Endometrial microvascular endothelial cells (primary cell): ENCODE measurements around the gene CPLX1. TPM values are rescaled to one million over a fixed set of nuclear protein-coding genes. Genes with fewer than 3 reads are reported as not detected.

Experiments used
- in situ Hi-C: cut with HindIII; loops from 2 replicates; pipeline ENCODE4 v1.10.0; 2017; ENCODE audit warnings: low sequenced_read_pairs, low pct_unique_long_range_greater_than_20kb; ENCODE audit errors: inconsistent ontology term
- total RNA-seq: library from RNA; depleted of rRNA; stranded (reverse); fragments of >200 nt; gene quantifications from one replicate; pipeline ENCODE4 v1.2.3, GENCODE V29; 2015; ENCODE audit errors: inconsistent ontology term

CPLX1 gene
- total RNA-seq, 1 donor from 2014 or later: not detected

GRCh38 chr4:835148-836002 is 9.4 kb upstream of the CPLX1 start:
- in situ Hi-C loops: no loop called here

DNA sequence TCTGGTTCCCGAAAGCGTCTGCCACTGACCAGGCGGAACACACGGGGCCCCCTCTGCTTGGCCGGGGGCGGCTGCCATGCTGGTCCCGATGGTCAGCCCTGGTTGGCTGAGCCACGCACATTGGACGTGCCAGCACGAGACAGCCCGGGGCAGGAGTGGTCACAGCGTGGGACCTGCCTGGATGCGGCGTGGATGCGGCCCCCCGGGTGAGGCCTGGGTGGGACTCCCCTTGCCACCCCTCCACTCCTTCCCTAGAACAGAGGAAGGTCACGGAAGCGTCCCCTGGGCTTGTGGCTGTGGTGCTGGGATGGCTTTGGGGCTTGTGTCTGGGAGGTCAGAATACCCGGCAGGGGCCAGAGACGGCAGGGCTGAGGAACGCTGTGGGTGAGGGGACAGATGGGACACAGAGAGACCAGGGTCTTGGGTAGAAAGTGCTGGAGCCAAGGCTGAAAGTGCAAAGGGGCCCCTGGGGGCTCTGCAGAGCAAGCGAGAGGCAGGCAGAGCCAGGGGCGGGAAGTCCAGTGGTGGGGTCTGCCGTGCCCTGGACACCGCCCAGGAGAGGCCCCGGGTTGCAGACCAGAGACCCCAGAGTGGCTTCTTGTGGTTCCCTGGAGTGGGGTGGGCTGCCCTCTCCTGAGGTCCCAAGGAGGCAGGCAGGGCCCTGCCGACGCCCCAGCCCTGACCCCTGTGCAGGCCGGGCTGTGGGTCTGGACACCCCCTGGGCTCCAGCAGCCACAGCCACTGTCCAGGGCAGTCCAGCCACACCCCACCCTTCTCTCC is 8.6 kb upstream of the CPLX1 start:
- in situ Hi-C loops: no loop called here

DNA sequence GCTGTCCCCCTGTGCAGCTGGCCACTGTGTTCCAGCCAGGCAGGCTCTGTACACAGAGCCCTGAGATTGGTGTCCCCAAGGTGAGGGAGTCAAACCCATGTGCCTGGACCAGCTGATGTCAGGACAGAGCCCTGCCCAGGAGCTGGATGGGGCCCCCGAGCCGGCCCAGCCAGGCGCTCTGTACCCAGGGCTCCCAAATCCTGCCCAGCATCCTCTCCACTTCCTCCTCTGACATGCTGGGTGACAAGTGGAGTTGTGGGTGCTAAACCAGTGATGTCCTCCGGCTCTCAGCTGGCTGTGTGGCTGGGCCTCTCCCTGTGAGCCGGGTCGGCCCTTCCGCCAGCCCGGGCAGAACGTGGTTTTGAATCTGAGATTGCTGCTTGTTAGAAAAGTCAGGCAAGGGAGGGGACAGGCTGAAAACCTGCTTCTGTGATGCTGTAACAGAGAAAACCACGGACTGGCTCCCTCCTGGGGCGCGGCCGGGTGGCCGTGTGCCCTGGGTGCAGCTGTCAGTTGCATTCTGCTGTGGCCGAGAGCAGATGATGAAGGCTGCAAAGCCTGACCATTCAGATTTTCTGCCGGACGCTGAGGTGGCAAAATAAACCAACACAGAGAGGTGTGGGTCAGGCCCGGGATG is 7.9 kb upstream of the CPLX1 start:
- in situ Hi-C loops: no loop called here

DNA sequence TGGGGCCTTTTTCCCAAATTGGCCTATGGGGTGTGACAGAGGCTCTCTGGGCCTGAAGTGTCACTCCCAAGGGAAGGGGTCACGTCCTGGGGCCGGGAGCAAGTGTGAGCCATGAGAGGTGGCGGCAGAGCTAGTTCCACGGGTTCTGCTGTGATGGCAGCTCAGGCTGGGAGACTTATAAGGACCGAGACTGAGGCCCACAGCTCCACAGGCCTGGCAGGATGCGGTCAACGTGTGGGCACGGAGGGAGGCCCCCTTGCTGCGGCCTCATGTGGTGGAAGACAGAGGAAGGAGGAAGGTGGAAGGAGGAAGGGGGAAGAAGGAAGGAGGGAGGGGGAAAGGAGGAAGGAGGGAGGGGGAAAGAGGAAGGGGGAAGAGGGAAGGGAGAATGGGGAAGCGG is 7.2 kb upstream of the CPLX1 start:
- in situ Hi-C loops: no loop called here

DNA sequence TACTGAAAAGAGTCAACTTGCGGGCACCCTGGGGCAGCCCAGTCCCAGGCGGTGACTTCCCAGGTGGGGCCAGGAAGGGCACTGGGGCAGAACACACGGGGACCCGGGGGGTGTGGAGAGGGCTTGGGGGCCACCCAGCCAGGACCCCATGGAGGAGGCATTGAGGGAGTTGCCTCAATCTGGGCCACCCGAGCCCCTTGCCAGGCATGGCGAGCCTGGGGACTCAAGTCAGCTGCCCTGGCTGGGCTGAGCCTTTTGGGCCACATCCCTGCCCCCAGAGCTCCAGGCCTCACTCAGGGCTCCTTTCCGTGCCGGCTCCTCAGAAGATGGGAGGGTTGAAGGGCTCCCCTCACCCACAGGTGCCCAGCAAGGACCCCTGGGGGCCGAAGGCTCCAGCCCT is 6.6 kb upstream of the CPLX1 start:
- in situ Hi-C loops: no loop called here

DNA sequence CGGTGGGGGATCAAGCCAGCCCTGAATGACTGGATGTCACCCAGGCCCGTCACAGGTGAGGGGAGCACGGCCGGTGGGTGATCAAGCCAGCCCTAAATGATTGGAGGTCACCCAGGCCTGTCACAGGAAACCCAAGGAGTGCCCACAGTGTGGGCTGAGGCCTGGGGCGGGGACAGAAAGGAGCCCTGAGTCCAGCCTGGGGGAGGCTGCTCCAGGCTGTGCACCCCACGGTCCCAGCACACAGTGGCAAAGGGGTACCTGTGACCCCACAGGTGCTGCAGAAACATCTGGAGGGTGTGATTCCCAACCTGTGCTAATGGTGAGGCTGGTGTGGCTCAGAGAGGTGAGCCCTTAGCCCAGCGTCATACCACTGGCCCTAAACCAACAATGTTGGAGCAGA is 6.2 kb upstream of the CPLX1 start:
- in situ Hi-C loops: no loop called here

DNA sequence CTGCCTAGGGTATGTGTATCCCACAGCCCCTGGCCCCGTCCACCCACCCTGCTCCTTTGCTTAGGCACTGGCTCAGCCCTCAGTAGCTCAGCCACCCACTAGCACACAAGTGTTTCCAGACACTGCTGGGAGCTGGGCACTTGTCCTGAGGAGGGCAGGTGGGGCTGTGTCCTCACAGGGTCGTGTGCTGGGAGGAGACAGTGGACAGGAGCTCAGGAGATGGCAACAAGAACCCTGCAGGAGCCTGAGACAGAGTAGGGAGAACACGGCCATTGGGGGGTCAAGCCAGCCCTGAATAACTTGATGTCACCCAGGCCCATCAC is 5.5 kb upstream of the CPLX1 start:
- in situ Hi-C loops: no loop called here

GRCh38 chr4:830601-831482 is 4.9 kb upstream of the CPLX1 start:
- in situ Hi-C loops: no loop called here

DNA sequence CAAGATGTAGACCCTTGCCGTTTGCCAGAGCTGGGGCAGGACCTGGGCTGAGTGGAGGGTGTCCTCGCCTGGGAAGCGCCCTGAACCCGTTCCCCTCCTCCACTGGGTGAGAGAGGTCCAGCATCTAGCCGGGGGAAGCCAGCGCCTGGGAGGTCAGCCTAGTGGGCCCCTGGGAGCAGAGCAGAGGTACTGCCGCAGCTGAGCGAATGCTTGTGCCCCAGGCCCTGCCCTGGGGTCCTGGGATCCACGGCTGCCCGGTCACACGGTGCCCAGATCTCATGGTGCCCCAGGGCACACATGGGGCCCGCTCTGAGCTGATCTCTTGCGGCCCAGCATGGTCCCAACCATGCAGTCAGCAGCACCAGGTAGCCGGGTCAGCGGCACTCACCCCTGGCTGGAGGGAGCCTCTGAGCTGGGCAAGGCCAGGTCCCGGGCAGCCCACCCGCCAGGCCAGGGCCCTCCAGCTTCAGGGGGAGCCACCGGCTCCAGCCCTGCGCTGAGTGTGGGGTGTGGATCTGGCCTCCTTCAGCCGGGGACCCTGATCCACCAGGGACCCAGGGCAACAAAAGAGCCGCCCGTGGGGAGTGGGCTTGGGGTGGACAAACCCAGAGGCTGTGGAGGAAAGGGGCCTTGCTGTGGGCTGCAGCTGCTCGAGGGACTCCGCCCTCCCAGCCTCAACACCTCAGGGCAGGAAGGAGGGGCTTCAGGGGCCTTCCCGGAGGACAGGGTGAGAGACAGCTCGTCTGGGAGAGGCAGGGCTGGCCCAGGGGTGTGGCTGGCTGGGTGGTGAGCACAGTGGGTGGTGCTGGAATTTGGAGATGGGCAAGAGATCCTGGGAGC is 4.1 kb upstream of the CPLX1 start:
- in situ Hi-C loops: no loop called here

- in situ Hi-C loops: no loop called here
Observed at GRCh38 chr4:829291-829690, 3.4 kb upstream of the CPLX1 start.

- in situ Hi-C loops: no loop called here
Observed at GRCh38 chr4:828641-829271, 2.8 kb upstream of the CPLX1 start.

DNA sequence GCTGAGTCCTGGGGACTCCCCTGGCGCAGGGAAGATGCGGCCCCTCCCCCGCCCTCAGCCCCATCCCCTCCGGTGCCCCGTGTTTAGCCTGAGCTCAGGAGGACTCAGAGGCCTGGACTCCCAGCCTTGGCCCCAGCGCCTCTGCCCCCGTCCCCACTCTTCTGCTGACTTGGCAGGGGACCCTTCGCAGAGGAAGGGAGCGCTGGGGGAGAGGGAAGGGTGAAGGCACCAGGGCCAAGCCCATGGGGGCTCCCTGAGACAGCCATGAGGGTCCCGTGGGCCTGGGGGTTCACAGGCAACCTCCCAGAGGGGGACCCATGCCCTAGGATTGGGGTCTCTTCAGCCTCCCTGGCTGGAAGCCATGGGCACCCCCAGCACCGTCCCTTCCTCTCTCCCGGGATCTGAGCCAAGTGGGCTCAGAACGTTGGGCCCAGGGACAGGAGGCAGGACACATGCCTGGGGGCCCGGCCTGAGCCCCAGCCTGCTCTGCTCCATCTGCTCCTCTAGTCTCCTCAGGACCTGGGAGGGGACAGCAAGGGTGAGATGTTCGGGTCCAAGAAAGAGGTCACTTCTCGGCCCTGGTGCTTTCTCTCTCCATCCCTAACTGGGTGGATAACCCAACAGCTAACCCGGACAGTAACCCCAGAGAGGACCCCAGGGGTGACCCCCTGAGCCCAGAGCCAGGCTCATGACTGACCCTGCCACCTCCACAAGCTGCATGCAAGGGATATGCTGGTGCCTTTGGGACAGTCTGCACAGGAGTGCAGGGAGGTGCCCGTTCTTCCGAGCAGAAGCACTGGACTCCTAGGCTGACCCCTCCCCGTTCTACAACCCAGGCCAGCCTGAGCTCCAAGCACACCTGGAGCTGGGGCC is 1.5 kb upstream of the CPLX1 start:
- in situ Hi-C loops: no loop called here

DNA sequence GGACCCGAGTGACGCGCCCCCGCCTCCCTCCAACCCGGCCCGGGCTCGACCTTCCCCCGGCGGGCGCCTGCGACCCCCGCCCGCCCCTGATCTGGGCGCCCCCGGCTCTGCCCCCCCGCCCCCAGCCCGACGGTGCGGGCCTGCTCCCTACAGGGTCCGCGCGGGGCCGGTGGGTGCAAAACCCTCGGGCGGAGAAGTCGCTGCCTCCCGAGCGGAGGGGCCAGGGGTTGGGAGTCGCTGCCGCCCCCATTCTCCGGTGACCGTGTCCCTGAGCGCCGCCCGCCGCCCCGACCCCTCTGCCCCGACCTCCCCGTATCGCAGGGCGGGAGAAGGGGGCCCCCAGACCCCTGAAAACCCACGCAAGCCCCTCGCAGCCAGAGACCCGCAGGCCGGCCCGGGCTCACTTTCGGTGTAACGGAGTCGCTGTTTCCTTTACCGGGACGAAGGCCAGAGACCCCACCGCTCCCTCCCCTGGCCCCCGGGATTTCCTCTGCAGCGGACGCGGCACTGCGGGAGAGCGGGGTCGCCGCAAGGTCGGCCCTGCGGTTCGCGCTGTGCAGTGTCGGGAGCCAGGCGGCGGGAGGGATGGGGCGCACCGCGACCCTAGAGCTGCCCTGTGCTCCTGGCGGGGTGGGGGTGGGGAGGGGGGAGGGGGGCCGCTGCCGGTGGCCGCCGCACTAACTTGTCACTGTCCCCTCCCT is 729 bp upstream of the CPLX1 start:
- in situ Hi-C loops: no loop called here

DNA sequence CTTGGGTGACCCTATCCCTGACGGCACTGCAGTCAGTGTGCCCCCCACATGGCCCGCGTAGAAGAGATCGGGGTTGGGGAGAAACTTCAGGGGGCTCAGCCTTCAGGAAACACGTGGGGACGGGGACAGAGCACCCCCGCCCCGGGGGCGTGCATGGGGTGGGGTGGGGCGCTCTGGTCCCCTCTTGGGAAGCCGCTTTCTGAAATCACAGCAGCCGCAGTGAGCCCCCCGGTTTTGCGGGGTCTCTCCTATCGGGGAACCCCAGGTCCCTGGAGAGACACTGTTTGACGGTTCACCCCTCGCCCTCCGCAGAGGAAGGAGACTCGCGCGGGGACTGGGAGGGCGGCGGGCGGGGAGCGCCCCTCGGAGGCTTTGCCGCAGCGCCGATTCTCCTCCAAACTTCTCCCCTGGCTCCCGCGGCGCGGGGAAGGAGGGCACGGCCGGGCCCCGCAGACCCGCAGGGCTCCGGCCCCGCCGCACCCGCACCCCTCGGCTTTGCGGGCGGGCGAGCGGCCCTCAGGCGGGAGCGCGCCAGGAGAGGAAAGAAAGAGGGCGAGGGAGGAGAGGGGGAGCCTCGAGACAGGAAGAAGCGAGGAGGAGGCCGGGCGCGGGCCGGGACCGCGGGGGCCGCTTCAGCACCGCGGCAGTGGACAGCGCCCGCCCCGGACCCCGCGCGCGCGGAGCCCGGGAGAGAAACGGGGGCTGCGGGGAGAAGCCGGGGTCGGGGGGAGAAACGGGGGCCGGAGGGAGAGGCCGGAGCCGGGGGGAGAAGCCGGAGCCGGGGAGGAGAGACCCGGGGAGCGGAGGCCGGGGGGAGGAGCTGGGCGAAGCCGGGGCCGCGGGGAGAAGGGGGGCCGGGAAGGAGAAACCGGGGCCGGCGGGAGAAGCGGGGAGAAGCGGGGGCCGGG is 612 bp downstream of the CPLX1 start:
- in situ Hi-C loops: no loop called here

GRCh38 chr4:824461-825062 is 1.4 kb downstream of the CPLX1 start:
- in situ Hi-C loops: no loop called here
